C4-2B (cell line): ENCODE measurements around the gene AKAP8L.

Experiments
- H3K27ac ChIP-seq: fragments of 450-650 bp; 2 replicates; pipeline ENCODE4 v1.5.1; 2017
- CTCF ChIP-seq: fragments of 450-650 bp; conservative IDR thresholded peaks from 2 replicates; pipeline ENCODE4 v1.5.1; 2017; ENCODE audit warnings: mild to moderate bottlenecking
- ZFX ChIP-seq: fragments of 450-650 bp; IDR thresholded peaks from 2 replicates; pipeline ENCODE4 v1.6.1; 2017

The AKAP8L gene

GRCh38 chr19:15331419-15332310 is 87.1 kb downstream of the AKAP8L start:
- peak overlapping the region; percentile 93 for H3K27ac ChIP-seq
- TF ChIP-seq ZFX, result peak; percentile 97
- TF ChIP-seq CTCF, result no peak

- H3K27ac ChIP-seq, result peak overlapping the region; percentile 93
- no peak for TF ChIP-seq CTCF
- TF ChIP-seq ZFX, result no peak
Observed at GRCh38 chr19:15330801-15331418, 87.9 kb downstream of the AKAP8L start.
